ENCODE measurements around the gene NET1.

- TF ChIP-seq, protein P1, sequence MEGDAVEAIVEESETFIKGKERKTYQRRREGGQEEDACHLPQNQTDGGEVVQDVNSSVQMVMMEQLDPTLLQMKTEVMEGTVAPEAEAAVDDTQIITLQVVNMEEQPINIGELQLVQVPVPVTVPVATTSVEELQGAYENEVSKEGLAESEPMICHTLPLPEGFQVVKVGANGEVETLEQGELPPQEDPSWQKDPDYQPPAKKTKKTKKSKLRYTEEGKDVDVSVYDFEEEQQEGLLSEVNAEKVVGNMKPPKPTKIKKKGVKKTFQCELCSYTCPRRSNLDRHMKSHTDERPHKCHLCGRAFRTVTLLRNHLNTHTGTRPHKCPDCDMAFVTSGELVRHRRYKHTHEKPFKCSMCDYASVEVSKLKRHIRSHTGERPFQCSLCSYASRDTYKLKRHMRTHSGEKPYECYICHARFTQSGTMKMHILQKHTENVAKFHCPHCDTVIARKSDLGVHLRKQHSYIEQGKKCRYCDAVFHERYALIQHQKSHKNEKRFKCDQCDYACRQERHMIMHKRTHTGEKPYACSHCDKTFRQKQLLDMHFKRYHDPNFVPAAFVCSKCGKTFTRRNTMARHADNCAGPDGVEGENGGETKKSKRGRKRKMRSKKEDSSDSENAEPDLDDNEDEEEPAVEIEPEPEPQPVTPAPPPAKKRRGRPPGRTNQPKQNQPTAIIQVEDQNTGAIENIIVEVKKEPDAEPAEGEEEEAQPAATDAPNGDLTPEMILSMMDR (IDR thresholded peaks at IDR 0.05), result no peak
- no peak for TF ChIP-seq POLR2A (IDR thresholded peaks at IDR 0.05)
Measured at GRCh38 chr10:5400468-5401240, 11.7 kb upstream of the NET1 start.

All from heart left ventricle (tissue), 13 donors.